ENCODE results near the gene NXNL1. TPM values are rescaled to one million over a fixed set of nuclear protein-coding genes. Genes with fewer than 3 reads are reported as not detected.

The NXNL1 gene
- total and polyA plus RNA-seq, 10 donors: not detected

DNA sequence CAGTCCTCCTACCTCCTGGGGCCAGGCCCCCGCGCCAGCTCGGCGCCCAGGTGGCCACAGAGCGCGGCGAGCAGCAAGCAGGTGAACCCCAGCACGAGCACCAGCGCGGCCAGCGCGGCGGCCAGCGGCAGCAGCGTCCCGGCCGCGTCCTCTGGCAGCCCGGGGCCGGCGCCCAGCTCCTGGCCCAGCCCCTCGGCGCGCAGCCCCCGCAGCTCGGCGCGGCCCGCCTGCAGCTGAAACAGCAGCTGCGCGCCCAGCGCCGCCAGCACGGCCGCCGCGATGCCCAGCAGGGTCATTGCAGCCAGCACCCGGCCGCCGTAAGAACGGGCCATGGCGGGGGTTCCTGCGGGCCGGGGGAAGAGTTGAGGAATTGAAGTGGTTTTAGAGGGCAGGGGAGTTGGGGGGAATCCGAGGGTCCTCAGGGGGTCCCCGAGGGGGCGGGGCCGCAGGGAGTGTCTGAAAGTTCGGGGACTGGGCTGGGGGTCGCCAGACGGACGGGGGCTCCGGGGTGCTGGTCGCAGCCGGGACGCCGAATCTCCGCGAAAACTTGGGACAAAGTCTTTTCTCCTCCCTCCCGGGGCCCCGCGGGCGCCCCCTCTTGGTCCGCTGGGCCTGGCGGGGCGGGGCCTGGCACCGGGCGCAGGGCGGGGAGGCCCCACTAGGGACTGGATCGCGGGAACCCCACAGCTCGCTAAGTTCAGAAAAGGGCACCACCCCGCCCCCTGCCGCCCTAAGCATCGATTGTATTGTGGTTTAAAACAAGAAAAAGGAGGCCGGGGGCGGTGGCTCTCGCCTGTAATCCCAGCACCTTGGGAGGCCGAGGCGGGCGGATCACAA, 12.4 kb downstream of the NXNL1 start, which contains the start of gene TMEM221:
TSS of gene TMEM221 (minus strand) at position 538 of the 837 bp plus-strand sequence. CDS start at position 332, 206 bp downstream.
- no peak for TF ChIP-seq POLR2AphosphoS5 (IDR thresholded peaks at IDR 0.05)
- TF ChIP-seq POLR2A (IDR thresholded peaks at IDR 0.05): no peak
- TF ChIP-seq, protein P1, sequence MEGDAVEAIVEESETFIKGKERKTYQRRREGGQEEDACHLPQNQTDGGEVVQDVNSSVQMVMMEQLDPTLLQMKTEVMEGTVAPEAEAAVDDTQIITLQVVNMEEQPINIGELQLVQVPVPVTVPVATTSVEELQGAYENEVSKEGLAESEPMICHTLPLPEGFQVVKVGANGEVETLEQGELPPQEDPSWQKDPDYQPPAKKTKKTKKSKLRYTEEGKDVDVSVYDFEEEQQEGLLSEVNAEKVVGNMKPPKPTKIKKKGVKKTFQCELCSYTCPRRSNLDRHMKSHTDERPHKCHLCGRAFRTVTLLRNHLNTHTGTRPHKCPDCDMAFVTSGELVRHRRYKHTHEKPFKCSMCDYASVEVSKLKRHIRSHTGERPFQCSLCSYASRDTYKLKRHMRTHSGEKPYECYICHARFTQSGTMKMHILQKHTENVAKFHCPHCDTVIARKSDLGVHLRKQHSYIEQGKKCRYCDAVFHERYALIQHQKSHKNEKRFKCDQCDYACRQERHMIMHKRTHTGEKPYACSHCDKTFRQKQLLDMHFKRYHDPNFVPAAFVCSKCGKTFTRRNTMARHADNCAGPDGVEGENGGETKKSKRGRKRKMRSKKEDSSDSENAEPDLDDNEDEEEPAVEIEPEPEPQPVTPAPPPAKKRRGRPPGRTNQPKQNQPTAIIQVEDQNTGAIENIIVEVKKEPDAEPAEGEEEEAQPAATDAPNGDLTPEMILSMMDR (IDR thresholded peaks at IDR 0.05 in 8 of 11, conservative IDR thresholded peaks at IDR 0.05 in 3 of 11): peak in 10 of 11 experiments; percentile 7 to 70 (median 51)
- H3K4me1 ChIP-seq: peaks cover 0 to 23% (median 11%) of the 10 kb centered on the region in 6 donors
- H3K27ac ChIP-seq: no peak within 1 kb of the TSS
- no peaks in the 10 kb centered on the region for H3K9me3 ChIP-seq
- DNase-seq: peak; percentile 77
- H3K27me3 ChIP-seq (replicated peaks in 1 of 7): peaks cover 0 to 61% (median 19%) of the 10 kb centered on the region in 7 donors
- 1 to 4% (median 2%) methylated on average over 32 to 81 of the region's 81 CpGs for WGBS, 5 donors
- intact Hi-C loops (cut with DNase I; ENCODE audit: low total_unique reads): no loop called here
- no peaks in the 10 kb centered on the region for H3K36me3 ChIP-seq
- peak within 1 kb of the TSS; percentile 11 to 66 (median 30) for H3K4me3 ChIP-seq

DNA sequence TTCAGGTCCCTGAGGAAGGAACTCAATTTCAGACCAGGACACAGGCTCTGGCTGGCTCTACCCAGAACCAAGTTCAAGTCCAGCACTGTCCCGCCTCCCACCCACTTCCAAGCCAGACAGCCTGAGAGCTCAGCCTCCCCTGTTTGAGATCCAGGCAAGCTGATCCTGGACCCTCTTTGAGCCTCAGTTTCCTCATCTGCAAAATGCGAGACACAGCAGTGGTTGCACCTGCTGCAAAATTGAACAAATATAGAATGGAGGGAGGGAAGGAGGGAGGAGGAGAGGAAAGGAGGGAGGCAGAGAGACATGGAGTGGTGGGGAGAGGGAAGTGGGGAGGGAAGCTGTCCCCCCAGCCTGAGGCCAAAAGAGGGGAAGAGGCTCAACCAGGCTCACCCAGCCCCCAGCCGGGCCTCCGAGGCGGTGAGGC, 13.0 kb downstream of the NXNL1 start:
- intact Hi-C loops (cut with DNase I; ENCODE audit: low total_unique reads): no loop called here
- DNase-seq: no peak
- H3K27me3 ChIP-seq (replicated peaks in 1 of 7): peaks cover 0 to 55% (median 19%) of the 10 kb centered on the region in 7 donors
- no peaks in the 10 kb centered on the region for H3K9me3 ChIP-seq
- peaks cover 0 to 20% (median 11%) of the 10 kb centered on the region in 6 donors for H3K4me1 ChIP-seq
- no peak overlapping the region for H3K27ac ChIP-seq
- WGBS, 5 donors: 31 to 37% (median 33%) methylated on average over 5 of the region's 5 CpGs
- H3K4me3 ChIP-seq: peak overlapping the region in 3 of 8 donors; percentile 28 to 66 (median 52)
- no peaks in the 10 kb centered on the region for H3K36me3 ChIP-seq
- TF ChIP-seq, protein P1 (IDR thresholded peaks at IDR 0.05 in 8 of 11, conservative IDR thresholded peaks at IDR 0.05 in 3 of 11): no peak
- TF ChIP-seq POLR2AphosphoS5 (IDR thresholded peaks at IDR 0.05): no peak
- no peak for TF ChIP-seq POLR2A (IDR thresholded peaks at IDR 0.05)

DNA sequence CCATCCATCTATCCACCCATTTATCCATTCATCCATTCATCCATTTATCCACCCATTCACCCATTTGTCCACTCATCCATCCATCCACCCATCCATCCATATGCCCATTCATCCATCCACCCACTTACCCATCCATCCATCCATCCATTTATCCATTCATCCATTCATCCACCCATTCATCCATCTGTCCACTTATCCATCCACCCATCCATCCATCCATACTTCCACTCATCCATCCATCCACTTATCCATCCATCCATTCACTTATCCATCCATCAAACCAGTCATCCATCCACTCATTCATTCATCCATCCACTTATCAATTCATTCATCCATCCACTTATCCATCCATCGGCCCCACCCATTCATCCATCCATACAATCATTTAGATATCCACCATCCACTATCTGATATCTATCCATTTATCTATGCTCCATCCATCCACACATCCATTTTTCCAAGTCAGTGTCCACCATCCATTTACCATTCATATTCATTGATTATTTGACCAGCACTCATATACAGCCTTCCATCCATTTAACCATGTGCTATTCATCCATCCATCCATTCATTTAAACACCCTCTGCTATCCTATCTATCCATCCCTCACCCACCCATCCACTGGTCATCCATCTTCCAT, 15.1 kb downstream of the NXNL1 start:
- no peak overlapping the region for H3K27ac ChIP-seq
- 92 to 100% (median 96%) methylated on average over 1 of the region's 1 CpG for WGBS, 5 donors
- no peaks in the 10 kb centered on the region for H3K36me3 ChIP-seq
- peaks cover 0 to 5% (median 2%) of the 10 kb centered on the region in 8 donors for H3K9me3 ChIP-seq
- intact Hi-C loops (cut with DNase I; ENCODE audit: low total_unique reads): no loop called here
- TF ChIP-seq, protein P1 (IDR thresholded peaks at IDR 0.05 in 8 of 11, conservative IDR thresholded peaks at IDR 0.05 in 3 of 11): no peak
- TF ChIP-seq POLR2A (IDR thresholded peaks at IDR 0.05) (no peak), POLR2AphosphoS5 (IDR thresholded peaks at IDR 0.05) (no peak)
- H3K4me3 ChIP-seq: no peak overlapping the region
- DNase-seq: no peak
- H3K27me3 ChIP-seq (replicated peaks in 1 of 7): peaks cover 0 to 34% (median 19%) of the 10 kb centered on the region in 7 donors
- peaks cover 0 to 20% (median 11%) of the 10 kb centered on the region in 6 donors for H3K4me1 ChIP-seq

Data from spleen (tissue), 11 donors.